Endothelial cell of umbilical vein (primary cell): ENCODE measurements around the gene THUMPD2.

Experiments
- EZH2 ChIP-seq: IDR thresholded peaks from 2 replicates; pipeline ENCODE4 v1.6.1; 2012; ENCODE audit warnings: borderline replicate concordance, low read depth, mild to moderate bottlenecking, moderate library complexity, low read length, inconsistent platforms; ENCODE audit not compliant: severe bottlenecking
- MAX ChIP-seq: IDR thresholded peaks from 2 replicates; pipeline ENCODE4 v1.6.1; 2011; ENCODE audit not compliant: insufficient read depth, insufficient read length
- POLR2A ChIP-seq: IDR thresholded peaks from 2 replicates; pipeline ENCODE4 v1.6.1; 2012; ENCODE audit warnings: low read depth, mild to moderate bottlenecking, control low read depth, low read length
- TF ChIP-seq, protein P1 (sequence below), 2 donors: IDR thresholded peaks; 1 replicate in 1 of 2; 2 replicates in 1 of 2; pipeline ENCODE4 v1.5.1; 2011; ENCODE audit warnings: low read length in 2 of 2, mild to moderate bottlenecking in 2 of 2, moderate library complexity in 2 of 2, control low read depth in 1 of 2, inconsistent platforms in 1 of 2, low read depth in 1 of 2; ENCODE audit not compliant: insufficient read depth in 1 of 2; ENCODE audit errors: extremely low read depth in 1 of 2

DNA sequence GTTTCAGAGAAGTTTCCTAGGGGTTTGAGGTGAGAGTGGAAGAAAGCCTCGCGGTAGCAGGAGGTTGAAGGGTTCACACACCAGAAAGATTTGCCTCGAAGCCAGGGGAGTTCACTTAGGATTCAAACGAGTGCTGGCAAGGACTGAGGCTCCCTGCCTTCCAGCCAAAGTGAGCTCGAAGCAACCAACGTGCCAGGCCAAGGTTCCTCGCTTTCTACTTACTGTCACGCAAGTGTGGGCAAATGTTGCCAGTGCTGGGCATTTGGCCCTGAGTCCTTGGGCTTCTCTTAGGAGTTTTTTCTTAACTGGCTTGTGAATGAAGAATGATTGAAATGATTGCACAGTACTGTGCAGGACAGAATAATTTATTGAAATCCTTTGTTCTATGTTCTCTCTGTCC, 59.7 kb downstream of the THUMPD2 start:
- TF ChIP-seq, protein P1, sequence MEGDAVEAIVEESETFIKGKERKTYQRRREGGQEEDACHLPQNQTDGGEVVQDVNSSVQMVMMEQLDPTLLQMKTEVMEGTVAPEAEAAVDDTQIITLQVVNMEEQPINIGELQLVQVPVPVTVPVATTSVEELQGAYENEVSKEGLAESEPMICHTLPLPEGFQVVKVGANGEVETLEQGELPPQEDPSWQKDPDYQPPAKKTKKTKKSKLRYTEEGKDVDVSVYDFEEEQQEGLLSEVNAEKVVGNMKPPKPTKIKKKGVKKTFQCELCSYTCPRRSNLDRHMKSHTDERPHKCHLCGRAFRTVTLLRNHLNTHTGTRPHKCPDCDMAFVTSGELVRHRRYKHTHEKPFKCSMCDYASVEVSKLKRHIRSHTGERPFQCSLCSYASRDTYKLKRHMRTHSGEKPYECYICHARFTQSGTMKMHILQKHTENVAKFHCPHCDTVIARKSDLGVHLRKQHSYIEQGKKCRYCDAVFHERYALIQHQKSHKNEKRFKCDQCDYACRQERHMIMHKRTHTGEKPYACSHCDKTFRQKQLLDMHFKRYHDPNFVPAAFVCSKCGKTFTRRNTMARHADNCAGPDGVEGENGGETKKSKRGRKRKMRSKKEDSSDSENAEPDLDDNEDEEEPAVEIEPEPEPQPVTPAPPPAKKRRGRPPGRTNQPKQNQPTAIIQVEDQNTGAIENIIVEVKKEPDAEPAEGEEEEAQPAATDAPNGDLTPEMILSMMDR (IDR thresholded peaks at IDR 0.05; ENCODE audit: extremely low read depth in 1 of 2, insufficient read depth in 1 of 2, low read depth in 1 of 2, low read length in 2 of 2) = no peak
- no peak for TF ChIP-seq EZH2
- no peak for TF ChIP-seq MAX
- no peak for TF ChIP-seq POLR2A
